ES-I3 (cell line): ENCODE results near the gene RRP8.

Experiments used
- H3K36me3 ChIP-seq: 2 replicates; pipeline ENCODE4 v1.6.1; 2013; ENCODE audit warnings: mild to moderate bottlenecking, low read length, control low read depth, moderate library complexity; ENCODE audit not compliant: insufficient read depth
- H3K4me1 ChIP-seq: 2 replicates; pipeline ENCODE4 v1.6.1; 2013; ENCODE audit warnings: mild to moderate bottlenecking, control low read depth, low read length; ENCODE audit not compliant: insufficient read depth
- H3K9ac ChIP-seq: 2 replicates; pipeline ENCODE4 v1.6.1; 2013; ENCODE audit warnings: low read depth, mild to moderate bottlenecking, low read length, moderate library complexity
- H3K9me3 ChIP-seq: 2 replicates; pipeline ENCODE4 v1.6.1; 2013; ENCODE audit warnings: mild to moderate bottlenecking, low read length, moderate library complexity; ENCODE audit not compliant: control insufficient read depth, insufficient read depth

RRP8 gene

DNA sequence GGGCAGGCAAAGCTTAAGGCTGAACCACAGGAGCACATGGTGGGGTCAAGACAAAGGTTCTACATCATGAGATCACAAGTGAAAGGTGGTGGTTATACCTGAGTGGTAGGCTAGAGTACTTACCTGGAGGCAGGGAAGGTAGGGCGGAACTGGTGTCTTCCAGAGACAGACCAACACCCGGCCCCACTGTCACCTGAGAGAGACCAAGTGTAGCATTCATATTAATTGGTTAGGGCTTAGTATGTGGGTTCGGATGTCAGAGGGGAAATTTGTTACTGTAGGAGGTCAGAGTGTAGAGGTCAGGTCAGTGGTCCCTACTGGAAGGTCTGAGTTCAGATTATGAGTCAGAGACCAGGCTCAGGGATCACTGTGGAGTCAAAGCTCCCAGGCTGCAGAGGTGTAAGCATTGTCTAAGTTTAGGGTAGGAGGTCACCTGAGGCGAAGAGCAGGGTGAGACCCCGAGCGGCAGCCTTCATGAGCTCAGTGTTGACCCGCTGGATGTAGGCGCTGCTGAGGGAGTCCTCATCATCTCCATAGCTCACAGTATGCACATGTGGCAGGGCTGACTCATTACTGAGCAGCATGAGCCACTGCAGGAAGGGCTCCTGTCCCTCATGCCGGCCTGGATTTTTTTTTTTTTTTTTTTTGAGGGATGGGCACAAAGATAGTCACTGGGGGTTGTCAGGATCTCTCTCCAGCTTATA lies 12.6 kb upstream of the RRP8 start:
- Histone ChIP-seq H3K9me3 (no peaks in the 10 kb centered on the region), H3K4me1 (peaks cover 18% of the 10 kb centered on the region), H3K36me3 (no peaks in the 10 kb centered on the region), H3K9ac (no peak overlapping the region)

- Histone ChIP-seq H3K4me1 (peaks cover 18% of the 10 kb centered on the region), H3K36me3 (peaks cover 9% of the 10 kb centered on the region)
Measured at GRCh38 chr11:6615046-6615445, 11.6 kb upstream of the RRP8 start.

GRCh38 chr11:6614446-6614845 lies 11.0 kb upstream of the RRP8 start:
- Histone ChIP-seq H3K4me1 (peaks cover 12% of the 10 kb centered on the region), H3K9ac (no peak overlapping the region), H3K9me3 (no peaks in the 10 kb centered on the region), H3K36me3 (peaks cover 14% of the 10 kb centered on the region)

More at GRCh38 chr11:6615046-6615445, 11.6 kb upstream of the RRP8 start:
- H3K9ac ChIP-seq = no peak overlapping the region
- H3K9me3 ChIP-seq = no peaks in the 10 kb centered on the region

DNA sequence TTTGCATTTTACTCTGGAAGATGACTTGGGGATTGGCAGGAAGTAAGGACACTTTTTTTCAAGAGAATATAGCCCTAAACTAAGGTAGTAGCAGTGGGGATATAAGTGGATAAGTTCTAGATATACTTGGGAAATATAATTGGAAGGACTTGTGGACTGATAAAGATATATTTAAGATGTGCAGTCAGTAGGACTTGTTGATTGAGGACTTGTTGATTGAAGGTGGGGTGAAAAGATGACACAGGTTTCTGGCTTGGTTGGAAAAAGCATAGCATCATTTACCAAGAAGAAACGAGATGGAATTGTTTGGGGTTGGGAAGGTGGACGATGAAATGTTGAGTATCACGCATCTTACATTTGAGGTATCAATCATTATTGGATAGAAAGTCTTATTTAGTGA lies 10.1 kb upstream of the RRP8 start:
- peaks cover 23% of the 10 kb centered on the region for H3K36me3 ChIP-seq
- H3K4me1 ChIP-seq = peaks cover 10% of the 10 kb centered on the region
- no peak overlapping the region for H3K9ac ChIP-seq

GRCh38 chr11:6612213-6613041 lies 9.0 kb upstream of the RRP8 start, which contains the start of gene TAF10:
Gene TAF10 (minus strand): TSS chr11:6612216. CDS start chr11:6612189, 27 bp downstream.
- Histone ChIP-seq H3K4me1 (peaks cover 11% of the 10 kb centered on the region), H3K36me3 (peaks cover 27% of the 10 kb centered on the region), H3K9me3 (no peaks in the 10 kb centered on the region), H3K9ac (peak within 1 kb of the TSS; percentile 76)

More for the DNA sequence above, 10.1 kb upstream of the RRP8 start:
- no peaks in the 10 kb centered on the region for H3K9me3 ChIP-seq

- Histone ChIP-seq H3K4me1 (peaks cover 14% of the 10 kb centered on the region), H3K9ac (peak overlapping the region; percentile 76), H3K36me3 (peaks cover 27% of the 10 kb centered on the region), H3K9me3 (no peaks in the 10 kb centered on the region)
Measured at GRCh38 chr11:6611963-6612212, 8.5 kb upstream of the RRP8 start.

DNA sequence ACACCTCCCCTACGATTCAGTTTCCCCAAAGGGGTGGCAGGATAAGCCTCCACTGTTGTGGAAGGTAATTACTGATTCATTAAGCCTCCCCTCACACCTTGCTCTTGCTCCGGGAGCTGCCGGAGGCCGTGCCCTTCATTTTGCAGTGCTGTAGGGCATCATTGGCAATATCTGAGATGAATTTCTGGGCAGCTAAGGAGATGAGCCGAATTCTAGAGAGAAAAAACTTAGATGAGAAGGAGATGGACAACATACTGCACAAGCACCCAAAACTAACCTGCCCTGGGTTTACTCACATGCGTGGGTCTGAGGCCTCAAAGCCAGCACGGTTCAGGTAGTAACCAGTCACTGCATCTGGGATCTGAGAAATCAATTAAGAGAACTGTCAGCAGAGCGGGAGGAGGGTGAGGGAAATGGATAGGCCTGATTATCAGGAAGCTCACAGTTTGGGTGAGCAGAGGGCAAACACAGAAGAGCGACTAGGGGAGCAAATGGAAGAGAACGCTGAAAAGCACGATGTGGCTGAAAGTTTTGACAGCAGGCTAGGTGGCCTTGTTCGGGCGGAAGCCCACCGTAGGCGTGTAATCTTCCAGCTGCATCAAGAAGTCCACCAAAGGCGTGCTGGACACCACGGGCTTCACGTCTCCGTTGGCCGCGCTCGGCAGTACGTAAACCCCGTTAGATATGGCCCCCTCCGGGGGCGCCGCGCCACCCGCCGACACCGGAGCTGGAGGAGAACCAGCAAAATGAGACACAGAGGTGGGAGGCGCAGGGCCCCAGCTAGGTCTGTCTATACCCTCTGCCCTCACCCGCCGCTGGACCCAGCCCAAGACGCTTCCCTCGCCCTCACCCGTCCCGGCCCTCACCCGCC lies 7.9 kb upstream of the RRP8 start:
- Histone ChIP-seq H3K4me1 (peaks cover 19% of the 10 kb centered on the region), H3K9me3 (no peaks in the 10 kb centered on the region), H3K36me3 (peaks cover 27% of the 10 kb centered on the region), H3K9ac (peak overlapping the region; percentile 76)

GRCh38 chr11:6610591-6610990 lies 7.2 kb upstream of the RRP8 start:
- Histone ChIP-seq H3K9ac (no peak overlapping the region), H3K4me1 (peaks cover 21% of the 10 kb centered on the region), H3K9me3 (no peaks in the 10 kb centered on the region), H3K36me3 (peaks cover 27% of the 10 kb centered on the region)

DNA sequence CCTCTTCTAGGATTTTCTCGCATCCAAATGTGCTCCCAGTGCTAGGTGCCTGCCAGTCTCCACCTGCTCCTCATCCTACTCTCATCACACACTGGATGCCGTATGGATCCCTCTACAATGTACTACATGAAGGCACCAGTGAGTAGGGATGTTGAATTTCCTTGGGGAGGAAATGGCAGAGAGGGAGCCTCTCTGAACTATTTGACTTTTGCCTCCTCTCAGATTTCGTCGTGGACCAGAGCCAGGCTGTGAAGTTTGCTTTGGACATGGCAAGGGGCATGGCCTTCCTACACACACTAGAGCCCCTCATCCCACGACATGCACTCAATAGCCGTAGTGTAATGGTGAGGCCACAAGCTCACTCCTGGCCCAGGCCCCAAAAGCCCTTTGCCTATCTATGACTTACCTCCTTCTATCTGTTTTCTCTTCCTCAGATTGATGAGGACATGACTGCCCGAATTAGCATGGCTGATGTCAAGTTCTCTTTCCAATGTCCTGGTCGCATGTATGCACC lies 6.1 kb upstream of the RRP8 start:
- Histone ChIP-seq H3K4me1 (peaks cover 21% of the 10 kb centered on the region), H3K9me3 (no peaks in the 10 kb centered on the region), H3K36me3 (peaks cover 27% of the 10 kb centered on the region), H3K9ac (no peak overlapping the region)

- no peaks in the 10 kb centered on the region for H3K9me3 ChIP-seq
- H3K4me1 ChIP-seq = peaks cover 21% of the 10 kb centered on the region
- H3K9ac ChIP-seq = no peak overlapping the region
- peaks cover 27% of the 10 kb centered on the region for H3K36me3 ChIP-seq
Measured at GRCh38 chr11:6608726-6609501, 5.5 kb upstream of the RRP8 start.

DNA sequence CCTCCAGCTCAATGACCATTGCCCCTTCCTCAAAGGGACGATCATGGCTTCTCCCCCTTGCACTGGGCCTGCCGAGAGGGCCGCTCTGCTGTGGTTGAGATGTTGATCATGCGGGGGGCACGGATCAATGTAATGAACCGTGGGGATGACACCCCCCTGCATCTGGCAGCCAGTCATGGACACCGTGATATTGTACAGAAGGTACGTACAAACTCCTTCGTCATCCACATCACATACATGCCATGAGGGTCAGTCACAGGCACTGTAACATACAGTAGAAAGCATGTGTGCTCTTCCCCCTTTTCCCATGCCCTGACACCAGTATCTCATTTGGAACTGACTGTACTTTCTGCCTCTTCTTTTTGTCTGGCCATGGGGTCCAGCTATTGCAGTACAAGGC lies 4.6 kb upstream of the RRP8 start:
- Histone ChIP-seq H3K4me1 (peaks cover 16% of the 10 kb centered on the region), H3K9me3 (no peaks in the 10 kb centered on the region), H3K9ac (no peak overlapping the region), H3K36me3 (peaks cover 27% of the 10 kb centered on the region)

- Histone ChIP-seq H3K9me3 (no peaks in the 10 kb centered on the region), H3K9ac (no peak overlapping the region; the same call in 1 of the 2 replicates), H3K4me1 (peaks cover 18% of the 10 kb centered on the region), H3K36me3 (peaks cover 27% of the 10 kb centered on the region)
Measured at GRCh38 chr11:6607190-6607795, 3.9 kb upstream of the RRP8 start.

GRCh38 chr11:6606471-6607189 lies 3.2 kb upstream of the RRP8 start:
- Histone ChIP-seq H3K9me3 (no peaks in the 10 kb centered on the region), H3K36me3 (peaks cover 27% of the 10 kb centered on the region), H3K4me1 (peaks cover 20% of the 10 kb centered on the region), H3K9ac (peak overlapping the region; percentile 12)
